Right atrium auricular region (tissue), 2 donors: ENCODE data around the gene EIF4G1. TPM values are rescaled to one million over a fixed set of nuclear protein-coding genes. Genes with fewer than 3 reads are reported as not detected.

ENCODE experiments used
- DNase-seq: peaks from one replicate; pipeline ENCODE4 v3.0.0-alpha.2; 2019; ENCODE audit warnings: low spot score
- H3K27ac ChIP-seq, 2 donors: fragments of 200-600 bp; sonication (generic); 1 replicate in 1 of 2; 2 replicates in 1 of 2; pipeline ENCODE4 v1.5.1; 2016 to 2019
- H3K27me3 ChIP-seq, 2 donors: fragments of 200-600 bp; sonication (generic); one replicate each; pipeline versions ENCODE4 v1.5.1 to v1.6.0; 2017 to 2019
- H3K36me3 ChIP-seq: fragments of 200-600 bp; sonication (generic); one replicate; pipeline ENCODE4 v1.5.1; 2016
- H3K4me1 ChIP-seq, 2 donors: fragments of 200-600 bp; sonication (generic); one replicate each; pipeline versions ENCODE4 v1.5.1 to v1.6.0; 2017 to 2019
- H3K4me3 ChIP-seq, 2 donors: fragments of 200-600 bp; sonication (generic); 1 replicate in 1 of 2; 2 replicates in 1 of 2; pipeline ENCODE4 v1.5.1; 2017 to 2019; ENCODE audit warnings: mild to moderate bottlenecking in 1 of 2, moderate library complexity in 1 of 2
- H3K9me3 ChIP-seq, 2 donors: fragments of 200-600 bp; sonication (generic); one replicate each; pipeline ENCODE4 v1.5.1; 2019
- CTCF ChIP-seq, 2 donors: fragments of 200-600 bp; sonication (generic); IDR thresholded peaks; one replicate each; pipeline ENCODE4 v1.5.1; 2019; ENCODE audit warnings: antibody characterized with exemption in 2 of 2
- total RNA-seq, 2 donors: library from RNA; depleted of rRNA; stranded (reverse); fragments of >200 nt; gene quantifications; one replicate each; pipeline ENCODE4 v1.1.0, GENCODE V29; 2016

EIF4G1 gene
- total RNA-seq, 2 donors from 2014 or later, result 270 to 276 TPM

GRCh38 chr3:184308744-184309143 is 5.7 kb upstream of the EIF4G1 start:
- H3K36me3 ChIP-seq, result peaks cover 53% of the 10 kb centered on the region
- TF ChIP-seq CTCF (IDR thresholded peaks at IDR 0.05), result no peak

GRCh38 chr3:184311633-184312032 is 2.8 kb upstream of the EIF4G1 start:
- no peak for DNase-seq
- H3K4me1 ChIP-seq, result peaks cover 0 to 18% of the 10 kb centered on the region in 2 donors
- peaks cover 26% of the 10 kb centered on the region for H3K36me3 ChIP-seq
- H3K4me3 ChIP-seq, result no peak overlapping the region
- H3K27me3 ChIP-seq, result no peaks in the 10 kb centered on the region
- no peak overlapping the region for H3K27ac ChIP-seq
- H3K9me3 ChIP-seq, result no peaks in the 10 kb centered on the region
- no peak for TF ChIP-seq CTCF (IDR thresholded peaks at IDR 0.05)

More at GRCh38 chr3:184308744-184309143, 5.7 kb upstream of the EIF4G1 start:
- Histone ChIP-seq H3K4me3 (no peak overlapping the region), H3K27ac (no peak overlapping the region), H3K9me3 (no peaks in the 10 kb centered on the region), H3K4me1 (peaks cover 0 to under 1% of the 10 kb centered on the region in 2 donors), H3K27me3 (no peaks in the 10 kb centered on the region)
- DNase-seq, result no peak

GRCh38 chr3:184314700-184315542 is 515 bp downstream of the EIF4G1 start:
- H3K4me1 ChIP-seq, result peaks cover 0 to 49% of the 10 kb centered on the region in 2 donors
- no peak for TF ChIP-seq CTCF (IDR thresholded peaks at IDR 0.05)

GRCh38 chr3:184315543-184315867 is 1.1 kb downstream of the EIF4G1 start:
- TF ChIP-seq CTCF (IDR thresholded peaks at IDR 0.05), result no peak
- DNase-seq, result no peak
- Histone ChIP-seq H3K36me3 (peaks cover 13% of the 10 kb centered on the region), H3K9me3 (no peaks in the 10 kb centered on the region), H3K4me1 (peaks cover 0 to 55% of the 10 kb centered on the region in 2 donors), H3K4me3 (peak overlapping the region; percentile 76 to 77), H3K27ac (peak overlapping the region; percentile 92 to 96), H3K27me3 (no peaks in the 10 kb centered on the region)

More at GRCh38 chr3:184314700-184315542, 515 bp downstream of the EIF4G1 start:
- DNase-seq, result peak; percentile 89
- Histone ChIP-seq H3K4me3 (peak overlapping the region; percentile 76 to 77), H3K9me3 (no peaks in the 10 kb centered on the region), H3K36me3 (peaks cover 11% of the 10 kb centered on the region), H3K27me3 (no peaks in the 10 kb centered on the region), H3K27ac (peak overlapping the region; percentile 92 to 96)

- TF ChIP-seq CTCF (IDR thresholded peaks at IDR 0.05), result no peak
- no peak for DNase-seq
- H3K36me3 ChIP-seq, result peaks cover 18% of the 10 kb centered on the region
- no peaks in the 10 kb centered on the region for H3K27me3 ChIP-seq
- H3K27ac ChIP-seq, result peak overlapping the region; percentile 92 to 96
- peak overlapping the region; percentile 76 to 77 for H3K4me3 ChIP-seq
- H3K4me1 ChIP-seq, result peaks cover 0 to 61% of the 10 kb centered on the region in 2 donors
- no peaks in the 10 kb centered on the region for H3K9me3 ChIP-seq
These were observed 1.7 kb downstream of the EIF4G1 start for GRCh38 chr3:184315871-184316661.
